ENCODE measurements around the gene PFN2. TPM values are rescaled to one million over a fixed set of nuclear protein-coding genes. Genes with fewer than 3 reads are reported as not detected.
A peak's percentile ranks its signal among the peaks of the same experiment; 100 is the strongest.

Gene PFN2
- total RNA-seq, 1 donor from 2014 or later = 28.6 TPM

- H3K27ac ChIP-seq = no peak overlapping the region
- intact Hi-C loops (cut with DNase I) = no loop called here
- peaks cover 16% of the 10 kb centered on the region for H3K4me1 ChIP-seq
- ATAC-seq (peak; percentile 54), DNase-seq (peak; percentile 76)
- no peaks in the 10 kb centered on the region for H3K27me3 ChIP-seq
- TF ChIP-seq CTCF (IDR thresholded peaks at IDR 0.05) = no peak
- H3K9me3 ChIP-seq = no peaks in the 10 kb centered on the region
- H3K36me3 ChIP-seq = no peaks in the 10 kb centered on the region
- H3K4me3 ChIP-seq = peak overlapping the region; percentile 73
These were observed 844 bp upstream of the PFN2 start for GRCh38 chr3:149971403-149972075.

GRCh38 chr3:149969940-149970715 lies 567 bp downstream of the PFN2 start:
- intact Hi-C loops (cut with DNase I) = loop anchor here (10.0 kb wide), 1 partner anchor 215 kb away; no protein-coding TSS in a partner anchor
- TF ChIP-seq CTCF (IDR thresholded peaks at IDR 0.05) = no peak

GRCh38 chr3:149969110-149969939 lies 1.4 kb downstream of the PFN2 start:
- Histone ChIP-seq H3K36me3 (no peaks in the 10 kb centered on the region), H3K27me3 (no peaks in the 10 kb centered on the region), H3K4me3 (peak overlapping the region; percentile 73), H3K27ac (peak overlapping the region; percentile 64), H3K9me3 (no peaks in the 10 kb centered on the region), H3K4me1 (peaks cover 16% of the 10 kb centered on the region)
- TF ChIP-seq CTCF (IDR thresholded peaks at IDR 0.05) = peak; percentile 14
- ATAC-seq (no peak), DNase-seq (no peak)
- intact Hi-C loops (cut with DNase I) = loop anchor here (10.0 kb wide), 1 partner anchor 215 kb away; no protein-coding TSS in a partner anchor

More at GRCh38 chr3:149969940-149970715, 567 bp downstream of the PFN2 start:
- H3K27me3 ChIP-seq = no peaks in the 10 kb centered on the region
- peak overlapping the region; percentile 64 for H3K27ac ChIP-seq
- ATAC-seq (peak; percentile 80), DNase-seq (peak; percentile 91)
- peaks cover 16% of the 10 kb centered on the region for H3K4me1 ChIP-seq
- H3K4me3 ChIP-seq = peak overlapping the region; percentile 73
- H3K9me3 ChIP-seq = no peaks in the 10 kb centered on the region
- H3K36me3 ChIP-seq = no peaks in the 10 kb centered on the region

- peaks cover 16% of the 10 kb centered on the region for H3K4me1 ChIP-seq
- no peaks in the 10 kb centered on the region for H3K9me3 ChIP-seq
- TF ChIP-seq CTCF (IDR thresholded peaks at IDR 0.05) = no peak
- H3K36me3 ChIP-seq = no peaks in the 10 kb centered on the region
- DNase-seq (no peak), ATAC-seq (no peak)
- intact Hi-C loops (cut with DNase I) = loop anchor here (10.0 kb wide), 1 partner anchor 217 kb away; no protein-coding TSS in a partner anchor
- no peak overlapping the region for H3K4me3 ChIP-seq
- no peak overlapping the region for H3K27ac ChIP-seq
- no peaks in the 10 kb centered on the region for H3K27me3 ChIP-seq
These were observed 2.5 kb downstream of the PFN2 start for GRCh38 chr3:149968216-149968615.

GRCh38 chr3:149967086-149967685 lies 3.5 kb downstream of the PFN2 start:
- Histone ChIP-seq H3K9me3 (no peaks in the 10 kb centered on the region), H3K36me3 (no peaks in the 10 kb centered on the region), H3K27me3 (no peaks in the 10 kb centered on the region), H3K4me1 (peaks cover 16% of the 10 kb centered on the region), H3K27ac (no peak overlapping the region), H3K4me3 (no peak overlapping the region)
- intact Hi-C loops (cut with DNase I) = loop anchor here (10.0 kb wide), 1 partner anchor 218 kb away; no protein-coding TSS in a partner anchor
- DNase-seq (no peak), ATAC-seq (no peak)
- TF ChIP-seq CTCF (IDR thresholded peaks at IDR 0.05) = peak; percentile 65

Measured in upper lobe of right lung (tissue), 1 donor.